Testis (tissue), 3 donors: ENCODE data around the gene ZBTB46. TPM values are rescaled to one million over a fixed set of nuclear protein-coding genes. Genes with fewer than 3 reads are reported as not detected.

Experiments
- DNase-seq: peaks from one replicate; pipeline ENCODE4 v3.0.0-alpha.2; 2019
- H3K27ac ChIP-seq, 2 donors: fragments of 200-600 bp; sonication (generic); one replicate each; pipeline ENCODE4 v1.5.1; 2019
- H3K27me3 ChIP-seq: fragments of 200-600 bp; sonication (generic); one replicate; pipeline ENCODE4 v1.5.1; 2019
- H3K36me3 ChIP-seq: fragments of 200-600 bp; sonication (generic); one replicate; pipeline ENCODE4 v1.5.1; 2017; ENCODE audit warnings: low read depth; ENCODE audit errors: missing control alignments
- H3K4me1 ChIP-seq: fragments of 200-600 bp; sonication (generic); one replicate; pipeline ENCODE4 v1.5.1; 2019
- H3K4me3 ChIP-seq, 2 donors: fragments of 200-600 bp; sonication (generic); one replicate each; pipeline ENCODE4 v1.5.1; 2017 to 2019
- H3K9me3 ChIP-seq: fragments of 200-600 bp; sonication (generic); one replicate; pipeline ENCODE4 v1.5.1; 2017
- CTCF ChIP-seq, 3 experiments: fragments of 450-650 bp in 2 of 3; fragments of 200-600 bp in 1 of 3; sonication (generic) in 1 of 3; IDR thresholded peaks; one replicate each; pipeline ENCODE4 v1.5.1; 2016 to 2019; ENCODE audit warnings: antibody characterized with exemption in 3 of 3, mild to moderate bottlenecking in 2 of 3, moderate library complexity in 1 of 3
- POLR2A ChIP-seq: fragments of 450-650 bp; IDR thresholded peaks from one replicate; pipeline ENCODE4 v1.6.1; 2017; ENCODE audit warnings: antibody characterized with exemption, mild to moderate bottlenecking, moderate library complexity
- WGBS, 2 donors: methylation state at CpG; one replicate each; pipeline ENCODE4 v1.1.5; 2018; 5-methylcytosine and 5-hydroxymethylcytosine counted together
- intact Hi-C: fragments of 100-400 bp; cut with DNase I; formaldehyde crosslinking; loops from one replicate; pipeline ENCODE4 v1.15.1; 2023; ENCODE audit warnings: low total_unique reads
- polyA plus RNA-seq: library from polyadenylated mRNA; stranded (reverse); fragments of 350-450 nt; fragmentation: Illumina TruSeq; extraction: RNeasy Lipid Tissue Mini Kit (QIAGEN cat#74804); gene quantifications from one replicate; pipeline ENCODE4 v1.2.3, GENCODE V29; 2014; ENCODE audit warnings: low read depth, low replicate concordance; ENCODE audit not compliant: insufficient read depth
- total RNA-seq, 2 donors: library from RNA; depleted of rRNA; stranded (reverse); fragments of >200 nt; gene quantifications; one replicate each; pipeline ENCODE4 v1.2.3, GENCODE V29; 2016

The ZBTB46 gene
- total and polyA plus RNA-seq, 3 donors from 2014 or later, result 5.2 to 15.4 (median 12.5) TPM

- WGBS, 2 donors, result 81 to 82% methylated on average over 11 of the region's 11 CpGs
- H3K4me1 ChIP-seq, result peaks cover 44% of the 10 kb centered on the region
- intact Hi-C loops, result loop anchor here (5.0 kb wide), 1 partner anchor 70 kb away; no protein-coding TSS in a partner anchor
- no peak for DNase-seq
- TF ChIP-seq CTCF (IDR thresholded peaks at IDR 0.05), result no peak
- no peak for TF ChIP-seq POLR2A
- no peaks in the 10 kb centered on the region for H3K36me3 ChIP-seq
- no peaks in the 10 kb centered on the region for H3K27me3 ChIP-seq
- no peaks in the 10 kb centered on the region for H3K9me3 ChIP-seq
- no peak overlapping the region for H3K27ac ChIP-seq
- no peak overlapping the region for H3K4me3 ChIP-seq
These were observed 43.8 kb downstream of the ZBTB46 start for GRCh38 chr20:63787302-63787701.

GRCh38 chr20:63785691-63786131, 45.4 kb downstream of the ZBTB46 start:
- H3K27me3 ChIP-seq, result no peaks in the 10 kb centered on the region
- no peak for DNase-seq
- peaks cover 37% of the 10 kb centered on the region for H3K4me1 ChIP-seq
- intact Hi-C loops, result loop anchor here (5.0 kb wide), 1 partner anchor 72 kb away; no protein-coding TSS in a partner anchor
- peak overlapping the region in 1 of 2 donors; percentile 80 for H3K27ac ChIP-seq
- H3K36me3 ChIP-seq, result no peaks in the 10 kb centered on the region
- TF ChIP-seq POLR2A (no peak), CTCF (IDR thresholded peaks at IDR 0.05) (no peak)
- no peak overlapping the region for H3K4me3 ChIP-seq
- WGBS, 2 donors, result 44 to 53% methylated on average over 14 of the region's 14 CpGs
- H3K9me3 ChIP-seq, result no peaks in the 10 kb centered on the region

GRCh38 chr20:63783970-63784369, 47.1 kb downstream of the ZBTB46 start:
- Histone ChIP-seq H3K27ac (peak overlapping the region; percentile 26 to 55), H3K4me3 (no peak overlapping the region), H3K4me1 (peaks cover 34% of the 10 kb centered on the region), H3K36me3 (no peaks in the 10 kb centered on the region), H3K27me3 (no peaks in the 10 kb centered on the region), H3K9me3 (no peaks in the 10 kb centered on the region)
- no peak for DNase-seq
- TF ChIP-seq CTCF (IDR thresholded peaks at IDR 0.05) (no peak), POLR2A (no peak)
- WGBS, 2 donors, result 74 to 94% methylated on average over 13 to 16 of the region's 16 CpGs
- intact Hi-C loops, result no loop called here

- Histone ChIP-seq H3K27me3 (no peaks in the 10 kb centered on the region), H3K4me1 (peaks cover 29% of the 10 kb centered on the region), H3K36me3 (no peaks in the 10 kb centered on the region), H3K9me3 (no peaks in the 10 kb centered on the region), H3K27ac (peak overlapping the region in 1 of 2 donors; percentile 26), H3K4me3 (no peak overlapping the region)
- 78 to 79% methylated on average over 11 to 12 of the region's 12 CpGs for whole genome bisulfite sequencing, 2 donors
- no peak for DNase-seq
- TF ChIP-seq CTCF (IDR thresholded peaks at IDR 0.05) (no peak), POLR2A (no peak)
- intact Hi-C loops, result no loop called here
These were observed 48.5 kb downstream of the ZBTB46 start for GRCh38 chr20:63782521-63782971.

GRCh38 chr20:63782051-63782471, 49.0 kb downstream of the ZBTB46 start:
- no peak for DNase-seq
- no peaks in the 10 kb centered on the region for H3K9me3 ChIP-seq
- TF ChIP-seq POLR2A (no peak), CTCF (IDR thresholded peaks at IDR 0.05) (no peak)
- H3K36me3 ChIP-seq, result no peaks in the 10 kb centered on the region
- WGBS, 2 donors, result 79 to 85% methylated on average over 16 to 17 of the region's 18 CpGs
- H3K27ac ChIP-seq, result no peak overlapping the region
- peaks cover 25% of the 10 kb centered on the region for H3K4me1 ChIP-seq
- intact Hi-C loops, result no loop called here
- no peak overlapping the region for H3K4me3 ChIP-seq
- H3K27me3 ChIP-seq, result no peaks in the 10 kb centered on the region
